Measurements from ENCODE around the gene EDEM3.
A peak's percentile ranks its signal among the peaks of the same experiment; 100 is the strongest.
"Not testable (repeated sequence)": the region's sequence is repeated elsewhere in the genome, so short reads cannot be mapped to it uniquely, and the experiment has no call there.

EDEM3 gene

DNA sequence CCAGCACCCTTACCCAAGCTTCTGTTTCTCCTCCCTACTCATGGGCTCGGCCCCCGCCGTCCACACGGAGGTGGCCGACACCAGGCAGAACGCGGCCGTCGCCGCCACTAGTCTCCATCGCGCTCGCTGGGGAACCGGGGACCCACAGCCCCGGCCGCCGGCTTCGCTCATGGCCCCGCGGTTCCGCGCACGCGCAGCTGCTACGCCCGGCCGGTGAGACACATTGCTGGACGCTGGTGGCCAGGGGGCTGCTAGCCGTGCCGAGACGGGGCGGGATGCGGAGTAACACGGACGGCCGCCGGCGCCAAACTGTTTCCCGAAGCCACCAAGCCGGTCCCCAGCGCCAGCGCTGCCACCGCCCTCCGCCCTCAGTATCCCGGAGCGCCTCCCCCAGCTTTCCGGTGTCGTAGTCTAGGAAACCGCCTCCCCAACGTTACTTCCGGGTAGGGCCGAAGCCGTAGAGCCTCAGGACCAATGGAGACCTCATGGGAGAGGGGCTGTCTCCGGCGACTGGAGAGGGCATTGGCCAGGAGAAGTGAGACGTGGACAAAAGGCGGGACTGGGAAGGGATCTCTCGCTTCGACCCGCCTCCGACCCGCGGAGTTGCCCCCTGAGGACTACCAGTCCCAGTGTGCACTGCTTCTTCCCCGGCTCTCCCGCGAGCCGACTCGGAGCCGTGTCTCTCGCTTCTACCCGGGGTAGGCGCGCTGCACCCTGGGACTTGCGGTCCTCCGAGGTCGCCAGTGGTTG lies at the start of gene EDEM3:
EDEM3 (minus strand) TSS at position 383 of the 750 bp plus-strand sequence; CDS start at position 171, 212 bp downstream.
- peak; percentile 96 for DNase-seq

DNA sequence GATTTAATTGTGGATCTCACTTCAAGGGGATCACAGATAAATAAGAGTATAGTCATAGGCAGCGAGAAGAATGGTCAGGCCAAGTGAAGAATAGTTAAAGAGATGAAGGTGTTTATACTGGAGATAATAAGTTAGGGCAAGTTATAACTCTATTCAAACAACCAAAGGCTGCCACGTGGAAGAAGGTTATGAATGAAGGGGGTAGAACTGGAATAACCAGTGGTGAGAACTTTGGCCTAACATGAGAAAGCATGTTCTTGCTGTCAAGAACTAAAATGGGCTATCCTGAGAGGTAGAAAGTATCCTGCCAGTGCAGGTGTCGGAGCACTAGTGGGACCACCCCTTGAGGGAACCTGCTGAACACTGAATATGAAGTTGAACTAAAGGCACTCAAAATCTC lies 49.6 kb upstream of the EDEM3 start:
- DNase-seq, result no peak

DNA sequence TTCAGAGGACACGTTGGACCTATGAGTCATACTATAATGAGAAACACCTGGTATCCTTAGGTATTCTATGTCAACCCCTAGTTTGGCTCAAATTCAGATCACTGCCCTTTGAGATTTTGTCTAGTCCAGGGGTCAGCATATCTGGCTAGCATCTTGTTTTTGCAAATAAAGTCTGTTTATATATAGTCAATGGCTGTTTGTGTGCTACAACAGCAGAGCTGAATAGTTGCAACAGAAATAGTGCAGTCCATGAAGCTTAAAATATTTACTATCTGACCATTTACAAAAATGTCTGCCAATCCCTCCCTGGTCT lies 48.5 kb upstream of the EDEM3 start:
- no peak for DNase-seq

GRCh38 chr1:184802354-184803179 lies 47.9 kb upstream of the EDEM3 start:
- no peak for DNase-seq

DNA sequence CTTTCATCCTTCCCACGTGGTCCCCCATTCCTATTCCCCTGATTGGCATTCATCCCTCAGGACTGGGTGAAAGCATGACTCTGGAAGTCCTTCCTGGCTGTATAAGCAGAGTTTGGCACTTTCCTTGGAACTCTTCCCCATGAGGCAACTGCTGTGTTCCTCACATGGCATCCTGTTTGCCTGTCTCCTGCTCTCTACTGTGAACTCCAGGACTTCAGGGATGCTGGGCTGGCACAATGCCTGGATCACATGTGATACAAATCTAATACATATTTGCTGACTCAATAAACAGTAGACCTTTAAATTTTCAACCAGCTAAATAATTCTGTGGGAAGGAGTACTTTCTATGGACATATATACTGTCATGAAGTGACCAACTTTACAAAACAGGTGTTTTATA lies 46.8 kb upstream of the EDEM3 start:
- no peak for DNase-seq

GRCh38 chr1:184800876-184801275 lies 46.2 kb upstream of the EDEM3 start:
- no peak for DNase-seq

DNA sequence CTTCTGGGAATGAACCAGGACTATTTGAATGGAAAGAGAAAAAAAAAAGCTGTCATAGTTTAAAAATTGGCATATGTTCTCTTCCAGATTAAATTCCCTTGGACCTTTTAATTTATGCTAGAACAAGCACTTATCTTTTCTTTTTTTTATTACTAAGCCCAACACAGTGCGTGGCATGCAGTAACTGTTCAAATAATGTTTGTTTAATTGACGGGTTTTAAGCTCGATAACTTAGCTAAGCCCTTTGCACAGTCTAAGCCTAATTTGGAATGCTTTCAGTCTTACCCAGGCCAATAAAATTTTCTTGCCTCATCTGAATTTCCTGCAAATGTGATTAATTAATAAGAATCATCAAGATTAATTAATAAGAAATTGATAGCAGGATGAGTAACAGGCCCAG lies 39.3 kb upstream of the EDEM3 start:
- no peak for DNase-seq

DNA sequence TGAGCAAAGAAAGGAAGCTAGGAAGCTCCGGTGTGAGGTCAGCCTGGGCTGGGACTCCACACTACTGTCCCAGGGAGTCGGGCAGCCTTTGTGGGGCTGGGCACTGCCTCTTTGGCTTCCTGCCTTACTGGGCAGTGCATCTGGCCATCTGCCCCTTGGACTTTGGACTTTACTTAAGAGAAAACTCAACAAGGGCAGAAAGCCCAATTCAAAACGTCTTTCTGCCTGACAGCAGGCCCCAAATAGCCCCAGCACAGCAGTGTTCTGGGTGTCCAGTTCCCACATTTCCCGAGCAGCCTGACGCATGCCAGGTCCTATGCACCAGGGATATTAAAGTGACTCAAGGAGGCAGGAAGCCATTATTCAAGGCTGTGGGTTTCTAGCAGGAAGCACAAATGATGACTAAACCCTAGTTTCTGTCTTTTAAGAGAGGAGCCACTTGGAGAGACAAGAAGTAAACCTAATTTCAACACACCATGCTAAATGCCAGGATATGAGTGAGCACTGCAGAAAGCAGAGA lies 37.9 kb upstream of the EDEM3 start:
- DNase-seq, result peak; percentile 63

DNA sequence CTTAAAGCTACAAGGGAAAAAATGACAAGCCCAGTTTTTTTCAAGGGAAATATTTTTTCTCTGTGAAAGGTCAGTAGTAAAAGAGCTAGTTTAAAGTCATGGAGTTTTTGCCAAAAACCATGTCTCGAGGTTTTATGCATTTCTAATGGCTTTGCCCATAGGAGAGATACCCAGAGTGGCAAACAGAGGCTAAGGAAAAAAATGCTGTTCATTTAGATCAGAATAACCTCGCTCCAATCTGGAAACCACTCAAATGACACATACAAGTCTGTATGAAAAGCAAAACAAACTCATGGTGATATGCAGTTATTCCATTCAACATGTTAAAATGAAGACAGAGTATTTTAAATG lies 36.9 kb upstream of the EDEM3 start:
- DNase-seq, result no peak

GRCh38 chr1:184790642-184791549 lies 36.2 kb upstream of the EDEM3 start:
- DNase-seq, result no peak

- DNase-seq, result no peak
Observed at GRCh38 chr1:184789884-184790283, 35.2 kb upstream of the EDEM3 start.

GRCh38 chr1:184788970-184789369 lies 34.3 kb upstream of the EDEM3 start:
- no peak for DNase-seq

DNA sequence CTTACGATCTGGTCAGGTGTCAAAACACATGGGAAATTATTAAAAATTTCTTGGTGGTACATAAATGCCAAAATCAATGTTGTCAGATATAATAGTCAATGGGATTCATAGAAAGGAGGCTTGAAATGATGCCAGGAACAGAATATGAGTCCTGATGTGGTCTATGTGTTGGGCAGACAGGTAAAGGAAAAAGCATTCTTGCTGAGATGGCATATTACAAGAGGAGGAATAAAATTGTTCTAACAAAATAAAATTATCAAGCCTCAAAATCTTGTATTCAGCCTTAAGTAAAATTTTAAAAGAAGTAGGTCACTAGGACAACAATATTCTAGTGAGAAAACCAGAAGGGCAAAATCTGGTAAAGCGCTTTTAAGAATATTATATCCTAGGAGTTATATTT lies 30.9 kb upstream of the EDEM3 start:
- DNase-seq, result no peak

GRCh38 chr1:184783723-184784122 lies 29.1 kb upstream of the EDEM3 start:
- not testable (repeated sequence) for DNase-seq

DNA sequence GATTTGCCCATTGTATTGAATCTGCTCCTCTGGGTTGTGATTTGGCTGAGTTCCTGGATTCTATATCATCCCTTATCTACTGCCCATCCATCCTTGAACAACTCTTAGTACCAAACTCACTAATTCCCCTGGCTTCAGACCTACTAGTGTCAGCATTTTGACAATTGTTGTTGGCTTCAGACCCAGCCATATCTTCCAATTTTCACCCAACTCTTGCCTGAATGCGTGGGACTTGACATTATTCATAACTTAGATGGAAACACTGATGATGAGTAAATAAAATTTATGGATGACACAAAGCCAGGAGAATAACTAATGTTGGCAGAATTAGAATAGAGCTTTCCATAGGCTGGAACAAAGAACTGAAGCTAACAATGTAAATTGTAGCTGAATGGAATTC lies 27.3 kb upstream of the EDEM3 start:
- DNase-seq, result no peak

- no peak for DNase-seq
Observed at GRCh38 chr1:184775885-184776284, 21.2 kb upstream of the EDEM3 start.

GRCh38 chr1:184775329-184775728 lies 20.7 kb upstream of the EDEM3 start:
- no peak for DNase-seq

DNA sequence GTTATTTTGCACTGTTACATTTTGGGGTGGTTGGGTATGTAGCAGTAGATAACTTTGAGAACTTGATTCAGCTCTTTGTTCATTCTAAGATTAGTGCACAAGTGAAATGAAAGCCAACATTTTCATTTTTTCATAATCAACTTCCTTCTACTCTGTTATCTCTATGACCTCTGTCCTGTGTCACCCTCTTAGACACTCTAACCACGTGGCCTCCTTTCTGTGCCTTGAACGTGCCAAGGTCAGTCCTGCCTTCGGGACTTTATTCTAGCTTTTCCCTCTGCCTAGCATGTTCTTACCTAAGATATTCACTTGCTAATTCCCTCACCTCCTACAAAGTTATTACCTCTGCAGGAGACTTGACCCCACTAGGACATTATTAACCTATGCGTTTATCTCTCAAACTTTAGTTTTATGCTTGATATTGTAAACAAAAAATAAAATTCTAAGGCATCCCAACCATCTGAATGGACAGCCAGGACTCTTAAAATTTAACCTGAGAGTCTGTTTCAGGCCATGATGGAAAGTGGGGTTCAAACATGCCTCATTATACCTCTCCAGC lies 19.2 kb upstream of the EDEM3 start:
- no peak for DNase-seq

- no peak for DNase-seq
Observed at GRCh38 chr1:184771190-184771691, 16.6 kb upstream of the EDEM3 start.

GRCh38 chr1:184770181-184770979 lies 15.7 kb upstream of the EDEM3 start:
- no peak for DNase-seq

DNA sequence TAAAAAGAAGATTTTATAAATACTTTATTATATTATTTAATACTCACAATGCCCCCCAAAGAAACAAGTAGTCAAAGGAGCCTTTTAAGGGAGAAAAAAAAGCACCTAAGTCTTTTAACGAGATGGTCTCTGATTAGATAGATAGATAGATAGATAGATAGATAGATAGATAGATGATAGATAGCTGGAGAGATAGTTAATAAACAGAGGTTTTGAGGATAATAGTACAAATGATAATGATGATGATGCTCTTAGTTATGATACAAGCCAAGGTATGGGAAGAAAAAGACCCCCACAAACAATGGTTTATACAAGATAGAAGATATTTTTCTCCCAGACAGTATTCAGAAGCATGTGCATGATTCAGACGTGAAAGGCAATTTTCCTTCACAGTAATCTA lies 14.6 kb upstream of the EDEM3 start:
- no peak for DNase-seq

DNA sequence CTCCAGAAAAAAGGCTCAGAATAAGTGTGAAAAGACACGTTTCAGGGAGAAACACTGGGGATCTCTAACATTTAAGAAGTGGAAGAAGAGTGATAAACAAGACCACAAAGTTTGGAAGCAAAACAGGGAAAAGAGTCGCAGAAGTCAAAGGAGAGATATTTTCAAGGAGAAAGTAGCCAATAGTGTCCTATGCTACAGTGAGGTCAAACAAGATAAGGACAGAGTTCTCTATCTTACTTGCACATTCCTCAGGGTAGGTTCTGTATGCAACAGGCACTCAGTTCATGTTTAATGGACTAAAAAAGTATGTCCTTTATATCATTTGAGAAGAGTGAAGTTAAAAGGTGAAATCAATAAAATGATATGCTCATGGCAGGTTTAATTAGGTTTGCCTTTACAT lies 13.8 kb upstream of the EDEM3 start:
- DNase-seq, result no peak
